PC-9 (cell line): ENCODE results near the gene TDO2. TPM values are rescaled to one million over a fixed set of nuclear protein-coding genes. Genes with fewer than 3 reads are reported as not detected.

Experiments used
- BruUV-seq: library from RNA; stranded (reverse); fragments of 400-500 nt; replicated peaks from 2 replicates; lab custom pipeline; 2021; lab: Mats Ljungman, UMichigan
- CTCF ChIA-PET: fragments of 300-600 bp; sonication (Branson Sonifier 250); formaldehyde crosslinking; loops from one replicate; lab custom pipeline; 2022; ENCODE audit warnings: antibody characterized with exemption; lab: Charles Lee
- POLR2A ChIA-PET: fragments of 300-600 bp; sonication (Branson Sonifier 250); formaldehyde crosslinking; loops from one replicate; lab custom pipeline; 2022; ENCODE audit warnings: antibody characterized with exemption; ENCODE audit not compliant: unreplicated experiment; lab: Charles Lee
- DNase-seq, 2 experiments: peaks; one replicate each; pipeline versions ENCODE4 v3.0.0 to v3.0.0-alpha.2; 2015 to 2022; ENCODE audit warnings: mixed read lengths in 1 of 2
- H2AFZ ChIP-seq: fragments of 200-600 bp; sonication (generic); 2 replicates; pipeline ENCODE4 v1.8.1; 2017; ENCODE audit warnings: antibody characterized with exemption
- H3F3A ChIP-seq: fragments of 200-600 bp; sonication (generic); 2 replicates; pipeline ENCODE4 v1.8.1; 2017; ENCODE audit warnings: antibody characterized with exemption, mild to moderate bottlenecking, low read depth; ENCODE audit not compliant: insufficient read depth
- H3K27ac ChIP-seq: fragments of 200-600 bp; sonication (generic); 2 replicates; pipeline ENCODE4 v1.6.1; 2016; ENCODE audit warnings: mixed run types
- H3K27me3 ChIP-seq: fragments of 200-600 bp; sonication (generic); 2 replicates; pipeline ENCODE4 v1.6.1; 2016; ENCODE audit warnings: low read depth, mixed run types; ENCODE audit not compliant: insufficient read depth
- H3K36me3 ChIP-seq: fragments of 200-600 bp; sonication (generic); 2 replicates; pipeline ENCODE4 v1.6.1; 2016; ENCODE audit warnings: low read depth, mixed run types
- H3K4me1 ChIP-seq: fragments of 200-600 bp; sonication (generic); replicated peaks from 2 replicates; pipeline ENCODE4 v1.6.1; 2016; ENCODE audit warnings: mixed run types; ENCODE audit not compliant: insufficient read depth
- H3K4me2 ChIP-seq: fragments of 200-600 bp; sonication (generic); 2 replicates; pipeline ENCODE4 v1.6.1; 2017; ENCODE audit warnings: mixed run types
- H3K4me3 ChIP-seq: fragments of 200-600 bp; sonication (generic); 2 replicates; pipeline ENCODE4 v1.6.1; 2016; ENCODE audit warnings: mixed run types
- H3K79me2 ChIP-seq: fragments of 200-600 bp; sonication (generic); 2 replicates; pipeline ENCODE4 v1.6.1; 2017; ENCODE audit warnings: low read depth, mixed run types
- H3K9me2 ChIP-seq: fragments of 200-600 bp; sonication (generic); 2 replicates; pipeline ENCODE4 v1.8.1; 2017; ENCODE audit warnings: mild to moderate bottlenecking; ENCODE audit not compliant: insufficient read depth
- H3K9me3 ChIP-seq: fragments of 200-600 bp; sonication (generic); 2 replicates; pipeline ENCODE4 v1.8.1; 2016; ENCODE audit warnings: low read depth; ENCODE audit not compliant: insufficient read depth
- H4K20me1 ChIP-seq: fragments of 200-600 bp; sonication (generic); 2 replicates; pipeline ENCODE4 v1.8.1; 2017; ENCODE audit not compliant: insufficient read depth
- EZH2 ChIP-seq: fragments of 200-600 bp; sonication (generic); IDR thresholded peaks from 2 replicates; pipeline ENCODE4 v1.8.0; 2017; ENCODE audit warnings: antibody characterized with exemption, low read depth
- intact Hi-C: fragments of 100-400 bp; cut with micrococcal nuclease; formaldehyde crosslinking; loops from one replicate; pipeline ENCODE4 v1.10.0; 2022; ENCODE audit not compliant: unreplicated experiment
- total RNA-seq: library from RNA; stranded (reverse); gene quantifications from 2 replicates; pipeline ENCODE4 v1.2.3, GENCODE V29; 2021
- TF ChIP-seq, protein P1 (sequence below): fragments of 200-600 bp; sonication (generic); conservative IDR thresholded peaks from 2 replicates; pipeline ENCODE4 v1.6.1; 2017; ENCODE audit warnings: mixed run types, antibody characterized with exemption, mild to moderate bottlenecking, moderate library complexity

TDO2 gene
- total RNA-seq, 1 experiment from 2014 or later = 1.3 TPM

DNA sequence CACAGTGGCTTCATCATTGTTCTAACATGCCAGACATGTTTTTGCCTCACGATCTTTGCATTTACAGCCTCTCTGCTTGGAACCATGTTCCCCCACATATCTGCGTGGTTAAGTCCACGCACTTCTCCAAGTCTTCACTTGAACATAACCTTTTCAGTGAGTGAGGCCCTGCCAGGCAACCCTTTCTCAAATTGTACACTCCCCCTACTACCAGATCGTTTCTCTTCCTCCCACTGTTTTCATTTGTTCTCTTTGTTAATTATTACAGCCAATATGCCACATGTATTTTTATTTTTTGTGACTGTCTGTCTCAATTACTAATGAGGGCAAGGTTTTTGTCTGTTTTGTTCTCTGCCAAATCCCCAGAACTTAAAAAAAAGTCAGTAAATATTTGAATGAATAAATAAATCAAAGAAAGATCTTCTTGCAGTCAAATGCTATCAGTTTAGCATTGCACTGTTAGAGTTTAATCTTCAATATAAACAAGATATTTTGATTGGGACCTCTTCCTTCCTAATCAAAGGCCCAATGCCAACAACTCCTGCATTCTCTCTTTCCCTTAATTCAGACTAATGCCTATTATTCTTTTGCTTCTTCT, 32.0 kb downstream of the TDO2 start:
- H4K20me1 ChIP-seq = no peaks in the 10 kb centered on the region
- H3K27ac ChIP-seq = no peak overlapping the region
- intact Hi-C loops = no loop called here
- DNase-seq = no peak
- ChIA-PET CTCF (no interaction called here), POLR2A (no interaction called here)
- no peak overlapping the region for H3K4me2 ChIP-seq
- no peak overlapping the region for H2AFZ ChIP-seq
- H3F3A ChIP-seq = no peaks in the 10 kb centered on the region
- no TSS peak for BruUV-seq
- H3K9me2 ChIP-seq = no peaks in the 10 kb centered on the region
- no peaks in the 10 kb centered on the region for H3K4me1 ChIP-seq
- no peaks in the 10 kb centered on the region for H3K9me3 ChIP-seq
- no peaks in the 10 kb centered on the region for H3K36me3 ChIP-seq
- H3K27me3 ChIP-seq = no peaks in the 10 kb centered on the region
- no peak overlapping the region for H3K4me3 ChIP-seq
- TF ChIP-seq, protein P1, sequence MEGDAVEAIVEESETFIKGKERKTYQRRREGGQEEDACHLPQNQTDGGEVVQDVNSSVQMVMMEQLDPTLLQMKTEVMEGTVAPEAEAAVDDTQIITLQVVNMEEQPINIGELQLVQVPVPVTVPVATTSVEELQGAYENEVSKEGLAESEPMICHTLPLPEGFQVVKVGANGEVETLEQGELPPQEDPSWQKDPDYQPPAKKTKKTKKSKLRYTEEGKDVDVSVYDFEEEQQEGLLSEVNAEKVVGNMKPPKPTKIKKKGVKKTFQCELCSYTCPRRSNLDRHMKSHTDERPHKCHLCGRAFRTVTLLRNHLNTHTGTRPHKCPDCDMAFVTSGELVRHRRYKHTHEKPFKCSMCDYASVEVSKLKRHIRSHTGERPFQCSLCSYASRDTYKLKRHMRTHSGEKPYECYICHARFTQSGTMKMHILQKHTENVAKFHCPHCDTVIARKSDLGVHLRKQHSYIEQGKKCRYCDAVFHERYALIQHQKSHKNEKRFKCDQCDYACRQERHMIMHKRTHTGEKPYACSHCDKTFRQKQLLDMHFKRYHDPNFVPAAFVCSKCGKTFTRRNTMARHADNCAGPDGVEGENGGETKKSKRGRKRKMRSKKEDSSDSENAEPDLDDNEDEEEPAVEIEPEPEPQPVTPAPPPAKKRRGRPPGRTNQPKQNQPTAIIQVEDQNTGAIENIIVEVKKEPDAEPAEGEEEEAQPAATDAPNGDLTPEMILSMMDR = no peak
- no peak for TF ChIP-seq EZH2
- H3K79me2 ChIP-seq = no peaks in the 10 kb centered on the region

DNA sequence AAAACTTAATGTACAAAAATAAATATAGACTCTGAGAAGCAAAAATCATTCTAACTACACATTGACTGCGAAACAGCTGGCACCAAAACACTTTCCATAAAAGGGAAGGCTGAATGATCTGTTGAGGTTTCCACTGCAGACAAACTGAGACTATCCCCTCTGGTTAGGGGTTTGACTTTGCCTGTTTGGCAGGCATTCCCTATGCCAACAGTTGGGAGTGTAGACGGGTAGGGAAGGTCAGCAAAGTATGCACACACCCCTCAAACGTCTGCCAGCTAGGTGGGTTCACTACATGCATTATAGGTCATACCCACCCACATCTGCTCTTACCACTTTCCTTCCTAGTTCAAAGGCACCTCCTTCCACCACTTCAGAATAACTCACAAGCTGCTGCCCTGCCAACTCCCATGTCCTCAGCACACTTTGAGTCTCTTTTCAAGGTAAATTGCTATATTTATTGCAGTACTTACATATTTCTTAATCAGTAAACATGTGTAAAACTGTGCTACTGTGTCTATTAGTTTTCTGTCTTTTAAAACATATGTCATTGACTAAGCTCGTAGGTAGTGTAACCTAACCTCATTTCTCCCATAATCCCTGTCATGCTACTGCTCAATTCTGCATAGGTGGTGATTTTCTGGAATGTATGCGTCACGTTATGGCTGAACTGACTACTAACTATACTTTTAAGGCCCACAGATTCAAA, 37.7 kb downstream of the TDO2 start:
- POLR2A ChIA-PET = no interaction called here
- CTCF ChIA-PET = no interaction called here
- Histone ChIP-seq H3K27ac (no peak overlapping the region), H3K4me3 (no peak overlapping the region), H4K20me1 (no peaks in the 10 kb centered on the region), H3K27me3 (no peaks in the 10 kb centered on the region), H3K9me2 (no peaks in the 10 kb centered on the region), H3K36me3 (no peaks in the 10 kb centered on the region), H3K79me2 (no peaks in the 10 kb centered on the region), H2AFZ (no peak overlapping the region), H3F3A (no peaks in the 10 kb centered on the region), H3K4me2 (no peak overlapping the region), H3K4me1 (no peaks in the 10 kb centered on the region), H3K9me3 (no peaks in the 10 kb centered on the region)
- TF ChIP-seq EZH2 = no peak
- TF ChIP-seq, protein P1 = no peak
- intact Hi-C loops = no loop called here
- no peak for DNase-seq
- BruUV-seq = no TSS peak

DNA sequence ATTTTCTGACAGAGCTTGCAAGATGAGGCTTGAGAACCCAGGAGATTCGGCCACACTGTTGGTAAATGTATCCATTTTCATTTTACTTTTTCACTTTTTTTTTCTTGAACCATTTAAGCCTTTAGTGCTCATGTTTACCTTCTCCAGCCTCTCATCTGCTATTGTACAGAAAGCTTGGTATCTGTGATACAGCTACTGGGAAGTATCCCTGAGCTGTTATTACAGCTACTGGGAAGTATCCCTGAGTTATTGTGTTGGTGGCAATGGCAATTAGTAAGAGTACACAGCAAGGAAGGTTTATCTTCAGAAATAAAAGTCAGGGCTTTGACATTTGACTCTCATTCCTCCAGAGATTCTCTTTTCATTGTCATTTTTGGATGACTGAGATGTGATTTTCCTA, 38.3 kb downstream of the TDO2 start:
- H3K9me2 ChIP-seq = no peaks in the 10 kb centered on the region
- no peaks in the 10 kb centered on the region for H3K36me3 ChIP-seq
- POLR2A ChIA-PET = no interaction called here
- no peaks in the 10 kb centered on the region for H4K20me1 ChIP-seq
- CTCF ChIA-PET = no interaction called here
- no peak overlapping the region for H3K27ac ChIP-seq
- no peak overlapping the region for H3K4me2 ChIP-seq
- no TSS peak for BruUV-seq
- H3K4me3 ChIP-seq = no peak overlapping the region
- no peaks in the 10 kb centered on the region for H3K27me3 ChIP-seq
- TF ChIP-seq, protein P1 = no peak
- no peak for TF ChIP-seq EZH2
- DNase-seq = no peak
- no peaks in the 10 kb centered on the region for H3F3A ChIP-seq
- intact Hi-C loops = no loop called here
- H3K79me2 ChIP-seq = no peaks in the 10 kb centered on the region
- no peaks in the 10 kb centered on the region for H3K9me3 ChIP-seq
- no peak overlapping the region for H2AFZ ChIP-seq
- no peaks in the 10 kb centered on the region for H3K4me1 ChIP-seq
